ENCODE data around the gene EXOC2. TPM values are rescaled to one million over a fixed set of nuclear protein-coding genes. Genes with fewer than 3 reads are reported as not detected.

EXOC2 gene
- total RNA-seq, 4 donors from 2014 or later, result 20.9 to 28.5 (median 24.6) TPM

- intact Hi-C loops (cut with DNase I), result no loop called here
- no peak overlapping the region for H3K4me3 ChIP-seq
- DNase-seq (ENCODE audit: extremely low spot score), result no peak
- 87% methylated on average over 12 of the region's 12 CpGs for WGBS
- H3K4me1 ChIP-seq, result no peaks in the 10 kb centered on the region
- no peaks in the 10 kb centered on the region for H3K9me3 ChIP-seq
- H3K27me3 ChIP-seq, result peaks cover 0 to 26% (median 0%) of the 10 kb centered on the region in 4 donors
- no peak overlapping the region for H3K27ac ChIP-seq (replicated peaks in 1 of 4)
- TF ChIP-seq CTCF (IDR thresholded peaks at IDR 0.05) (no peak), POLR2AphosphoS5 (IDR thresholded peaks at IDR 0.05) (no peak), EP300 (IDR thresholded peaks at IDR 0.05) (no peak), POLR2A (IDR thresholded peaks at IDR 0.05; ENCODE audit: low read depth) (no peak)
- no peaks in the 10 kb centered on the region for H3K36me3 ChIP-seq
Observed at GRCh38 chr6:441126-441920, 251.6 kb downstream of the EXOC2 start.

- H3K36me3 ChIP-seq, result no peaks in the 10 kb centered on the region
- H3K9me3 ChIP-seq, result no peaks in the 10 kb centered on the region
- peaks cover 0 to 24% (median 0%) of the 10 kb centered on the region in 4 donors for H3K27me3 ChIP-seq
- DNase-seq (ENCODE audit: extremely low spot score), result no peak
- no peaks in the 10 kb centered on the region for H3K4me1 ChIP-seq
- no peak overlapping the region for H3K4me3 ChIP-seq
- intact Hi-C loops (cut with DNase I), result no loop called here
- 77% methylated on average over 9 of the region's 9 CpGs for WGBS
- no peak overlapping the region for H3K27ac ChIP-seq (replicated peaks in 1 of 4)
- TF ChIP-seq POLR2AphosphoS5 (IDR thresholded peaks at IDR 0.05) (no peak), CTCF (IDR thresholded peaks at IDR 0.05) (no peak), POLR2A (IDR thresholded peaks at IDR 0.05; ENCODE audit: low read depth) (no peak), EP300 (IDR thresholded peaks at IDR 0.05) (no peak)
Observed at GRCh38 chr6:439641-440167, 253.2 kb downstream of the EXOC2 start.

DNA sequence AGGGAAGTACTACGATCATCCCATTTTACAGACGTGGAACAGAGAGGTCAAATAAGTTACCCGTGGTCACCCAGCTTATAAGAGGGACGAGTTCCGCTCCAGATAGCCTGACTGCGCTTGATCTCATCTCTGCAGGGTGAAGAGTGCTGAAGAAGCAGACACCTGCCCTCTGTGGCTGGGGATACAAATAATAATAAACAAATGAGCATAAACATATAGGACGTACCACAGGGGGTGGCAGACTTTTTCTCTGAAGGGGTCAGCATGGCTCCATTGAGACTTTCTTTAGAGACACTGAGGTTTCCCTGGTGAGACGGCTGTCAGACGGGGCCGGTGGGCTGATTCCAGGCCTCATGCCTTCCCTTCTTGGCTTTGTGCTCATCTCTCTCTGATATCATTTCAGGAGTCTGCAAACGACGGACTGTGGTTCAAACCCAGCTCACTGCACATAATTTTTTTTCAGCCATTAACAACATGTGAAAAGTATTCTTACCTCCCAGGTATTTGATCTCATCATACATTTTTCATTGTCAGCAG is 254.2 kb downstream of the EXOC2 start:
- H3K9me3 ChIP-seq, result no peaks in the 10 kb centered on the region
- H3K4me1 ChIP-seq, result no peaks in the 10 kb centered on the region
- 80% methylated on average over 12 of the region's 12 CpGs for WGBS
- H3K4me3 ChIP-seq, result no peak overlapping the region
- no peaks in the 10 kb centered on the region for H3K36me3 ChIP-seq
- peaks cover 0 to 14% (median 0%) of the 10 kb centered on the region in 4 donors for H3K27me3 ChIP-seq
- no peak overlapping the region for H3K27ac ChIP-seq (replicated peaks in 1 of 4)
- intact Hi-C loops (cut with DNase I), result no loop called here
- no peak for DNase-seq (ENCODE audit: extremely low spot score)
- TF ChIP-seq POLR2A (IDR thresholded peaks at IDR 0.05; ENCODE audit: low read depth) (no peak), POLR2AphosphoS5 (IDR thresholded peaks at IDR 0.05) (no peak), CTCF (IDR thresholded peaks at IDR 0.05) (no peak), EP300 (IDR thresholded peaks at IDR 0.05) (no peak)

- Histone ChIP-seq H3K9me3 (no peaks in the 10 kb centered on the region), H3K27ac (replicated peaks in 1 of 4) (no peak overlapping the region), H3K4me1 (no peaks in the 10 kb centered on the region), H3K27me3 (peaks cover 0 to 7% (median 0%) of the 10 kb centered on the region in 4 donors), H3K36me3 (no peaks in the 10 kb centered on the region), H3K4me3 (no peak overlapping the region)
- WGBS, result 94% methylated on average over 5 of the region's 6 CpGs
- DNase-seq (ENCODE audit: extremely low spot score), result no peak
- TF ChIP-seq CTCF (IDR thresholded peaks at IDR 0.05), result no peak
- TF ChIP-seq POLR2A (IDR thresholded peaks at IDR 0.05; ENCODE audit: low read depth), result no peak
- TF ChIP-seq POLR2AphosphoS5 (IDR thresholded peaks at IDR 0.05), result no peak
- no peak for TF ChIP-seq EP300 (IDR thresholded peaks at IDR 0.05)
- intact Hi-C loops (cut with DNase I), result no loop called here
Observed at GRCh38 chr6:437037-437392, 255.9 kb downstream of the EXOC2 start.

Measured in esophagus muscularis mucosa (tissue), 4 donors.